ENCODE data around the gene PDE6A. TPM values are rescaled to one million over a fixed set of nuclear protein-coding genes. Genes with fewer than 3 reads are reported as not detected.
A peak's percentile ranks its signal among the peaks of the same experiment; 100 is the strongest.

The PDE6A gene
- total RNA-seq: 0.10 TPM in 1 of 2 replicates, not detected in the other

- DNase-seq (ENCODE audit: low read depth): no peak
Observed at GRCh38 chr5:149944666-149945065, at the start of gene PDE6A. TSS of gene PDE6A (minus strand) at chr5:149944793. CDS start at chr5:149944673, 120 bp downstream.

DNA sequence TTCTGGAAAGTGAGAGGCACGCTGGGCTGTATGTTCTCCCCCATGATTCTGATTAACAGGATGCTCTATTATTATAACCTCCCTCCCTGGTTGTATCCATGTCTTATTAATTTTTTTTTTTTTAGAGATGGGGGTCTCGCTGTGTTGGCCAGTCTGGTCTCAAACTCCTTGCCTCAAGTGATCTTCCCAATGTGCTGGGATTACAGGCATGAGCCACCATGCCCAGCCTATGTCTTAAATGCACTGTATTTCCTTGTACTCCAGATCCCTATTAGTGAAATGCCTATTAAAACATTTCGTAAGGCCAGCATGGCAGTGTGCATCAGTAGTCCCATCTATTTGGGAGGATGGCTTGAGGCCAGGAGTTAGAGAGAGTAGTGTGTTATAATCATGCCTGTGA, 48.9 kb upstream of the PDE6A start:
- DNase-seq (ENCODE audit: low read depth): no peak

GRCh38 chr5:149990518-149991376, 46.2 kb upstream of the PDE6A start:
- peak; percentile 76 for DNase-seq (ENCODE audit: low read depth)

DNA sequence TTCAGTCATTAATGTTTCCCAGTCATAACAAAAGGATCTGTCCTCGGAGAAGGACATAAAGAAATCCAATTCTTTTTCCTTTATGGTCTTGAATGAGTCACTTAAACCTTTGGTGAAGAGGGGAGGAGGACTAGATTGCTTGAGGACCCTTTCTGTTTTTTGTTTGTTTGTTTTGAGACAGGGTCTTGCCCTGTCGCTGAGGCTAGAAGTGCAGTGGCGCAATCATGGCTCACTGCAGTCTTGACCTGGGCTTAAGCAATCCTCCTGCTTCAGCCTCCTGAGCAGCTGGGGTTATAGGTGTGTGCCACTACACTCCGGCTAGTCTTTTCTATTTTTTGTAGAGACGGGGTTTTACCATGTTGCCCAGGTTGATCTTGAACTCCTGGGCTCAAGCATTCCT, 43.5 kb upstream of the PDE6A start:
- no peak for DNase-seq (ENCODE audit: low read depth)

DNA sequence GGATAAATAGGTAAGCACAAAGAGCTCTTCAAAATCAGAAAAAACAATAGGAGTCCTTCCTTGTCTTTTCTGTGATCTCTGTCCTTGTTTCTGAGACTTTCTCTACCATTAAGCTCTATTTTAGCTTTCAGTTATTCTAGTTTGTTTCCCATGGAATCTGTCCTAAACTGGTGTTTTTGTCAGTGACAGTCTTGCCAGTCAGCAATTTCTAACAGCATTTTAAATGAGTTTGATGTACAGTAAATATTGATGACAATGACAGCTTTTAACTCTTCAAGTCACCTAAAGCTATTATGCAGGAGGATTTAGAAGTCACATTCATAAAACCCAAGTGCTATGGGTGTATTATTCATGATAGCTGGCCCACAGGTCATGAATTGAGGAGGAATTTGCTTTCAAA, 37.9 kb upstream of the PDE6A start:
- no peak for DNase-seq (ENCODE audit: low read depth)

- DNase-seq (ENCODE audit: low read depth): no peak
Observed at GRCh38 chr5:149981206-149981605, 36.6 kb upstream of the PDE6A start.

DNA sequence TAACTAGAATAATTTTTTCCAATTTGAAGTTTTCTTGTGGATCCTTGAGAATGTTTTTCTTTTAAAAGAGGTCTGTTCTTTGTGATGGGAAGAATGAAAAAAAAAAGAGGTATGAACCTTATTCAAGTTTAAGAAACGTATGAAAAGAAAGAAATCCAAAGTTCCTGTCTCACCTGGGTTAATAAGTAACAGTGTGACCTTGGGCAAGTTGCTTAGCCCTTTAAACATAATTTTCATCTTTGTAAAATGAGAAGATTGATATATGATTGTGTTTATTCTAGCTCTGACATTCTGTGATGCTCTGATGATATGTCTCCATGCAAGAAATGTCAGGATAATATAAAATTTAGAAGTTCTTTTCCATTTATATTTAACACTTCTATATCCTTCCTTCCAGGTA, 35.3 kb upstream of the PDE6A start:
- no peak for DNase-seq (ENCODE audit: low read depth)

- no peak for DNase-seq (ENCODE audit: low read depth)
Observed at GRCh38 chr5:149975409-149975808, 30.8 kb upstream of the PDE6A start.

DNA sequence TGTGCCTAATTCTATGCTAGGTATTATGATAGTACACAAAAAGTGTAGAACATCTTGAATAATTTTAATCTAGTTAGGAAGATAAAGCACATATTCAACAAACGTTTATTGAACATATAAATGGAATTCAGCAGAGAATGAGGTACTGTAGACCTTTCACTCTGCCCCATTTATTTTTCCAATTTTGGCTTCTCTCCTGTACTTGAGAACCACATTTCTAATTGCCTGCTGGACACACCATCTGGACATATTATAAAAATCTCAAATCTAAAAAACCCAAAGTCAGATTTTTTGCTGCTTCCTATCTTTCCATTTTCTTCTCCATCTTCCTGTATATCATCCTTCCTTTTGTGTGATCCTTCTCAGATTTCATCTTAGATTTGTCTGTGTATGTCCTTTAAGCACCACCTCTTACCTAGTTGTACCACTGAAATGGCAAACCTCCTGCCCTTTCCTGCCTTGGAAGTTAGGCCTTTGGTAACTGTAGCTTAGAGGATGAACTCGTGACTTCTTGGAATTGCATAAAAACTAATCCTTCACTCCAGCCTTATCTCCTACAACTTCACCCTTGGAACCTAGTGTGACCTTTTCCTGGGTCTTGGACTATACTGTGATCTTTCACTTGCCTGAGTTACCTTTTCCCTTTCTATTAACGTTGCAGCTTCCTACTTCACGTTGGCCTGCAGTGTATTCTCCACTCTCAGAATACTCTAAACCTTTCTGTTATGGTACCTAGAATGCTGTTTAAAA, 24.8 kb upstream of the PDE6A start:
- DNase-seq (ENCODE audit: low read depth): no peak

DNA sequence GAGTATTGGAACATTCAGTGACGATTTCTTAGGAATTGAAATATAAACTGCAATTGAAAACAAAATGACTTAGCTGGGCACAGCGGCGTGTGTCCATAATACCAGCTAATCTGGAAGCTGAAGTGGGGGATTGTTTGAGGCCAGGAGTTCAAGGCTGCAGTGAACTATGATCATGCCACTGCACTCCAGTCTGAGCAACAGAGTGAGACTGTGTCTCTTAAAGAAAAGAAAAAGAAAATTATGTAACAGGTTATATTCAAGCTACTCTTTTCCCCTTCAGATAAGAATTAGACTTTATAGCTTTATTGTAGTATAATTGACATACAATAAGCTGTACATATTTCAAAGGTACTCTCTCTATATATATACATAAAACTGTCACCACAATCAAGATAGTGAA, 22.4 kb upstream of the PDE6A start:
- DNase-seq (ENCODE audit: low read depth): no peak

GRCh38 chr5:149963729-149964128, 19.1 kb upstream of the PDE6A start:
- DNase-seq (ENCODE audit: low read depth): no peak

- no peak for DNase-seq (ENCODE audit: low read depth)
Observed at GRCh38 chr5:149962601-149963300, 18.2 kb upstream of the PDE6A start.

DNA sequence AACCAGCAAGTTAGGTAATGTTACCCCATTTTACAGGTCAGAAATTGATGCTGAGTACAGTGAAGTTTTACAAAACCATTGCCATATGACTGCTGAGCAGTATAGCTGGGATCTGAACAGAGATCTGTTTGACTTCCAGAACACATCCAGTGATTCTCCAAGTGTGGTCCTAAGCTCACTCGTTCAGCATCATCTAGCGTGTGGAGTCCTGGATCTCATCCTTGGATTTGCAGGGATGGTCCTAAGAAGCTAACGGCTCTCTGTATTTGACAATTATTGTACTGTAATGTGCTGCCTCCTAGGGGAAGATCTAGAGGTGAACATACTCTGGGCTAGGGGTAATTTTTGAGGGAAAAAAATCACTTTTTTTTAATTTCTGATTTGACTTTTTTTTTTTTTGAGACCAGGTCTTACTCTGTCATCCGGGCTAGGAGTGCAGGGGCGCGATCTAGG, 17.4 kb upstream of the PDE6A start:
- peak; percentile 67 for DNase-seq (ENCODE audit: low read depth)

DNA sequence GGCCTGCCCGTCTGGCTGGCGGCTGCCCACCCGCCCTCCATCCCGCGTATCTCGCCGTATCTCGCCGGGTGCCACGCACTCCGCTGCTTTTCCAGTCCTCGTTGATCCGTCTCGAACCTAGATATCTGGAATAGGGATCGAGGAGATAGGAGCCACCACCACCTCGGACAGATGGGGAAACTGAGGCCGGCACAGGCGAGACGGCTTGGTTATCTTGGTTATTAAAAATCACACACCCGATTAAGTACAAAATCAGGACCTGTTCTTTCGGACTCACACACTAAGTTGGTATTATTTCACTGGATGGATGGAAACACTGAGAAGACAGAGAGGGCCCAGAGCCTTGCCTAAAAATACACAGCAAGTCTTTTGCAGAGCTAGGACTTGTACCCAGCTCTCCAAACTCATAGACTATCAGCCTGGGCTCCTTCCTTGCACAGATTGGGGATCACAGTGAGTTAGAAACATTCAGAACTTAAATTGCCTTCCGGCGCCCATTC, 16.6 kb upstream of the PDE6A start:
- no peak for DNase-seq (ENCODE audit: low read depth)

GRCh38 chr5:149960272-149961185, 15.9 kb upstream of the PDE6A start, which contains the start of gene SLC26A2:
TSS of gene SLC26A2 (plus strand) at chr5:149960758. CDS start at chr5:149977653, 16,895 bp downstream.
- DNase-seq (ENCODE audit: low read depth): peak; percentile 92

- peak; percentile 71 for DNase-seq (ENCODE audit: low read depth)
Observed at GRCh38 chr5:149959406-149960236, 15.0 kb upstream of the PDE6A start.

DNA sequence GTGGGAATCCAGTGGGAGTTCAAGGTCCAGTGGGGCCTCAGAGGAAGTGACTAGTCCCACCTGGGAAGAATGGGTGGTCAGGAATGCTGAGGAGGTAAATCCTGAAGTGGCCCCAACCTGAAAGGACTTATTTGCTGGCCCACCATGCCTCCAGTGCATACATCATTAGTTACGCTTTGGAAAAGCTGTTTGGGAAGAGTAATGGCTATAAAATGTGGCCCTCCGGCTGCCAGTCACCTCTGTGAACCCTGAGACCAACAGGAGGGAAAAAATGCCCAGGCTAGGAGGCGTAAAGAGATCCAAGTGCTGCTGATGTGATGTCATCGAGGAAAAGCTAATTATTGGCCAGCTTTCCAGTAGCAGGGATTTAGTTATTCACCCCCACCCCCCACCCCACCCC, 13.3 kb upstream of the PDE6A start:
- peak; percentile 99 for DNase-seq (ENCODE audit: low read depth)

GRCh38 chr5:149956685-149957084, 12.1 kb upstream of the PDE6A start:
- no peak for DNase-seq (ENCODE audit: low read depth)

DNA sequence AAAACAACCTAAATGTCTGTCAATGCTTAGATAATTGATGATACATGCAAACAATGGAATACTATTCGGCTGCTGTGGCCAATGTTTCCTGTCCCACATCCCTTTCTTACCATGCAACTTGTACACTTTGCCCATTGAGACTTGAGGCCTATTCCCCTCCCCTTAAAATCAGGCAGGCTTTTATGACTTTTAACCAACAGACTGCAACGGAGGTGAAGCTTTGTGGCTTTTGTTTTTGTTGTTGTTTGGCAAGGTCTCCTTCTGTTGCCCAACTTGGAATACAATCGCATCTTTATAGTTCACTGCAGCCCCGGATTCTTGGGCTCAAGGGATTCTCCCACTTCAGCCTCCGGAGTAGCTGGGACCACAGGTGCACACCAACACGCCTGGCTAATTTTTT, 10.2 kb upstream of the PDE6A start:
- DNase-seq (ENCODE audit: low read depth): no peak

All from renal cortical epithelial cell (primary cell).